Frontal cortex (tissue), 4 donors: ENCODE measurements around the gene TMEM33. TPM values are rescaled to one million over a fixed set of nuclear protein-coding genes. Genes with fewer than 3 reads are reported as not detected.
"Not testable (repeated sequence)": the region's sequence is repeated elsewhere in the genome, so short reads cannot be mapped to it uniquely, and the experiment has no call there.

Experiments
- DNase-seq, 2 donors: peaks; one replicate each; pipeline ENCODE4 v3.0.0; 2012; ENCODE audit warnings: low spot score in 2 of 2
- FAIRE-seq: peaks from 2 replicates; lab custom pipeline; 2012; peaks lifted over from hg19 to GRCh38; lab: Jason Lieb, UNC
- total RNA-seq: library from RNA; depleted of rRNA; stranded (reverse); fragments of >200 nt; gene quantifications from one replicate; pipeline ENCODE4 v1.2.3, GENCODE V29; 2014
- donor health status: control.
- donor health status: control.
- donor health status: control.

TMEM33 gene, protein sequence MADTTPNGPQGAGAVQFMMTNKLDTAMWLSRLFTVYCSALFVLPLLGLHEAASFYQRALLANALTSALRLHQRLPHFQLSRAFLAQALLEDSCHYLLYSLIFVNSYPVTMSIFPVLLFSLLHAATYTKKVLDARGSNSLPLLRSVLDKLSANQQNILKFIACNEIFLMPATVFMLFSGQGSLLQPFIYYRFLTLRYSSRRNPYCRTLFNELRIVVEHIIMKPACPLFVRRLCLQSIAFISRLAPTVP
- 56.3 TPM for total RNA-seq

DNA sequence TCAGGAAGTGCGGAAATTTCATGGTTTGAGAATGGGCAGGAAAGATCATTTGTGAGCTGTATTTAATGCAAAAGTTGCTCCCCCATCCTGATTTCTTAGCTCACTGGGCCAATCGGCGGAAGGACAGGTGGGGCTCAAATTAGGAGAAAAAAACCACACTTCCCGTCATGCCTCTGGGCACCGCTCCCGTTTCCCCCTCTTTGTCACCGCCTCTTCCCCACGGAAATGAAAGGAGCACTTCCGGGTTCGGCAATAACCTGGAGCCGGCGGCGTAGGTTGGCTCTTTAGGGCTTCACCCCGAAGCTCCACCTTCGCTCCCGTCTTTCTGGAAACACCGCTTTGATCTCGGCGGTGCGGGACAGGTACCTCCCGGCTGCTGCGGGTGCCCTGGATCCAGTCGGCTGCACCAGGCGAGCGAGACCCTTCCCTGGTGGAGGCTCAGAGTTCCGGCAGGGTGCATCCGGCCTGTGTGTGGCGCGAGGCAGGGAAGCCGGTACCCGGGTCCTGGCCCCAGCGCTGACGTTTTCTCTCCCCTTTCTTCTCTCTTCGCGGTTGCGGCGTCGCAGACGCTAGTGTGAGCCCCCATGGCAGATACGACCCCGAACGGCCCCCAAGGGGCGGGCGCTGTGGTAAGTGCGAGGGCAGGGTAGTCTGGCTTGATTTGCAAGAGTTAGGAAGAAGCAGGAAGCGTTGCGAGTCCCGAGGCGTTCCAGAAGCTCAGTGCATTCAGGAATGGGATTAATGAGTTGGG, at the start of gene TMEM33:
Gene TMEM33, plus strand, starts transcription at position 529 of the 751 bp plus-strand sequence. Its CDS starts 56 bp downstream, at position 585.
- DNase-seq = peak; percentile 63 to 86
- no peak for FAIRE-seq

DNA sequence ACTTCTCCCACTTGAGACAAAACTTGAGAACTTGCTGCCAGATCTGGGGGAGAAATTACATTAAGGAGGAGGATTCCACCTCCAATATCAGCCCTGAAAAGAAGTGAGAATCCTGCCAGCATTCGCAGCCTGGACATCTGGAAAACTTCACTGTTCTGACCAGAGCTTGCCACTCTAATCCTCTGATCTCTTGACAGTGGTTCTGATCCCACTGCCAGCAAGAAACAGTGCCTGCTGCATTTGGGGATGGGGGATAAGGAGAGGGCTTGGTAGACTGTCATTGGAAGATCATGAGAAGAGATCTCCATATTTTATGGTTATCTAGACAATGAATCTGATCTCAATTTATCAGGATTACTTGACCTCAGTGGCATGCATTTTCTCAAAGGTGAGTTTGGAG, 49.8 kb upstream of the TMEM33 start:
- DNase-seq = no peak
- no peak for FAIRE-seq

DNA sequence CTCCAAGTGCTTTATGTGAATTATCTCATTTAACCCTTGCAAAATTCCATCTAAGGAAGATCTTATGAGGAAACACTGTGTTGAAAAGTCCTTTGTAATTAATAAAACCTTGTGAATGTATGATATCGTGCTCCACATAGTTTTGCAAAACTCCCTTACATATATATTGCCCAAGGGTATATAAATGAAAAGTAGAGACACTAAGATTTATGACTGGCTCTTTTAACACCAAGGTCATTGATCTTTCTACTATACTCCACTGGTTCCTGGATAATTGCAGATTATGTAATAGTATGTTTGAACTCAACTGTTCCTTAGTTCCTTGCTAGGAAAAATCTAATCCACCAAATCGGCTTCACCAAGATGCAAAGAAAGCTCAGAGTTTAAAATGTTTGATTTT, 48.0 kb upstream of the TMEM33 start:
- DNase-seq (no peak), FAIRE-seq (no peak)

DNA sequence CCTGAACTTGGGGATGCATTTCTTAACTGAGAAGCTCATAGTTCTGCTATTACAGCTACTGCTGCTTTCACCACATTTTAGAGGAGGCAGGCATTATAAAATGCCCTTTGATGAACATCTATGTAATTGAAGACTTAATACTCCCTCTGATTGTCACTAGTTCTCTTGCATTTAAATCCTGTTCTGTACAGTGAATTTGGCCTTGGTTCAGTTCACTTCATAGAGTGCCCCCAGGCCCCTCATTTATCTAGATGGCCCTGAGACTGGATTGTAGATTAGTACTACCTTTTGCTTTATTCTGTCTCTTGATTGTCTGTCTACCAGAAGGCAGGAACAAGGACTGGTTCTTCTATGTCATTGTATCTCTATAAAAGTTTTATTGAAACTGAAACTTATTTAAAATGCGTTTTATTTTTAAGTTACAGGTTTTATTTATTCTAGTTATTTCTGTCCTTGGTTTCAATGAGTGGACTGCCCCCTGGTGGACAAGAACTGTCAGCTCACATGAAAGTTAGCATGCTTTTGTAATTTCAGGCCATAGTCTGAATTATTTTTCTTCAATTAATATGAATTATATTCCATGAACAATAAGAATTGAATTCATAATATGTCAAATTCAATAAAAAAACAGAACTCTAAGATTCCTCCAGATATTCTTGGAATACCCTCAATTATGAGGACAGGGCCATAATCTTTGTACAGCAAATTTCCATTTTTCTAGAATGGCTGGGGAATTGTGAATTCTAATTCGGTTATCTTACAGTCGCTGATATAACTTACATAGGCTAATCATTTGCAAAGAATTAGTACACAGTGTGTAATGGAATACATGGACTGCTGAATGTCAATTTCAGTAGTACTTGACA, 47.2 kb upstream of the TMEM33 start:
- DNase-seq (peak in 1 of 2 donors; percentile 17), FAIRE-seq (peak; percentile 93)

DNA sequence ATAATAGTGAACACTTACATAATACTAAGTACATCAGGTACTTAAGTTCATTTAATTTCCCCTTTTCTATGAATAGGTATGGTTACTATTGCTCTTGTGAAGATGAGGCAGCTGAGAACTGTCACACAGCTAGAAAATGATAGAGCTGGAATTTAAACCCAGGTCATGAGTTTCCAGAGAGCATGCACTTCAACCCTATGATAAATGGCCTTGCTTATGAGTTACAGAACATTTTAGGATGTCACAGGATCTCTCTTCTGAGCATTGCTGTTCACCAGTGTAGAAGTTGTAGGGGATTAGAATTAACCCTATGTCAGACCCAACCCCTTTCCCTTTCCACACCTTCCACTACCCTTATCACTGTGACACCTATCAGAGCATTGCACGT, 46.5 kb upstream of the TMEM33 start:
- no peak for DNase-seq
- no peak for FAIRE-seq

DNA sequence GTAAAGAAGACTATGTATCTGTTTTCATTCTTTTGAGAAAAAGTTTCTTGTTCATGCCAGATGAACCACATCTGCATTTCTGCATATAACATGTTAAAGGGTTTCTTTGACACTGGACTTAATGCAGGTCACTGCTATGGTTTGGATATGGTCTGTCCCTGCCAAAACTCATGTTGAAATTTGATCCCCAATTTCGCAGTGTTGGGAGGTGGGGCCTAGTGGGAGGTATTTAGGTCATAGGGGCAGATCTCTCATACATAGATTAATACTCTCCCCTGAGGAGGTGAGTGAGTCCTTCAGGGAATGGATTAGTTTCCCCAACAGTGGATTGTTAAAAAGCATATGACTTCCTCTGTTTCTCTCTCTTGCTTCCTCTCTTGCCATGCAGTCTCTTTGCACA, 45.9 kb upstream of the TMEM33 start:
- DNase-seq (no peak), FAIRE-seq (no peak)

DNA sequence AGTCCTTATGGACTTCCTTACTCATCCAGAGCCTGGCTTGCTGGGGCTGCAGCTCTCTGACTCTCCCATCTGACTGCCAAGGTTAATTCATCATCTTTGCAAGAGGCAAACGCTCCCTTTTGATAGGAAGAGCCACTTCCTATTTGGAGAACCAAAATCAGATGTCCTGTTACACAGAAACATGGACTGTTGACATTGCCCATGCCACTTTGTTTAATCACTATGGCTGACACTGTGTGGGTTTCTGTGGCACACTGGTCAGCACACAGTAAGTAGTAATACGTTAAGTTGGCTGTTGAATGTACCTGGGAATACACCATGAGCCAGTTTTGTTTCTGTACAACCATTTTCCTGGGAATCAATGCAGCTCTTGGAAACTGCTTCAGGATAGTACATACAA, 45.1 kb upstream of the TMEM33 start:
- DNase-seq (no peak), FAIRE-seq (no peak)

DNA sequence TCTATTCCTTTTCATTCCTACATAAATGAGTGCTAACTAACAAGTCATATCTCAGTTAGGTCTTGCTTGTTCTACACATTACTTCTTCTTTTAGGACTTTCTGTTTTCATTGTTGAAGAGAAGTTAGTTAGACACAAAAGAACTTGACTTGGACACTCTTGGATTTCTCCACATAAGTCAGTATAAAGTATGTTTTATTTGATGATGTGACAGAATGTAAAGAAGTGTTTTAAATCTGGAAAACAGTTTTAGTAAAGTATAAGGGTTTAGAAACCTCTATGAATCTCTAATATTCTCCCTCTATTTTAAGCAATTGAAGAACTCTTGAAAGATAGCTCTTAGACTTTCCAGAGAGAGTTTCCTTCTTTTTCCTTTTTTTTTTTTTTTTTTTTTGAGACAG, 38.6 kb upstream of the TMEM33 start:
- FAIRE-seq = no peak
- DNase-seq = no peak

DNA sequence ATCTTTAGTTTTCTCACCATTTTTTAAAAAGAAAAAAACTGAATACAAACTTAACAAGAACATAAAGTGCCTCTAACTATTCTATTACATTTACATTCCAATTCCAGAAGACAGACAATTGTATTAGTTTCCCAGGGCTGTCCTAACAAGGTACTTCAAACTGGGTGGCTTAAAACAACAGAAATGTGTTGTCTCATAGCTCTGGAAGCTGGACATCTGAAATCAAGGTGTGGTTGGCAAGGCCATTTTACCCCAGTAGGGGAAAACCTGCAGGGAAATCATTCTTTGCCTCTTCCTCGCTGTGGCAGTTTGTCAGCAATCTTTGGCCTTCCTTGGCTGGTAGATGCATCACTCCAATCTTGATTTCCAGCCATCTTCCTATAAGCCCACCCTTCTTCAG, 37.5 kb upstream of the TMEM33 start:
- DNase-seq (no peak), FAIRE-seq (no peak)

DNA sequence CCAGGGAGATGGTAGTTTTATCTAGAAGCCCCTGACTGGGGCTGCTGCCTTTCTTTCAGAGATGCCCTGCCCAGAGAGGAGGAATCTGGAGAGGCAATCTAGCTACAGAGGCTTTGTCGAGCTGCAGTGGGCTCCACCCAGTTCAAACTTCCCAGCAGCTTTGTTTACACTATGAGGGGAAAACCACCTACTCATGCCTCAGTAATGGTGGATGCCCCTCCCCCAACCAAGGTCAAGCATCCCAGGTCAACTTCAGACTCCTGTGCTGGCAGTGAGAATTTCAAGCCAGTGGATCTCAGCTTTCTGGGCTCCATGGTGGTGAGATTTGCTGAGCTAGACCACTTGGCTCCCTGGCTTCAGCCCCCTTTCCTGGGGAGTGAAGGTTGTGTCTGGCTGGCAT, 26.1 kb upstream of the TMEM33 start:
- not testable (repeated sequence) for FAIRE-seq

DNA sequence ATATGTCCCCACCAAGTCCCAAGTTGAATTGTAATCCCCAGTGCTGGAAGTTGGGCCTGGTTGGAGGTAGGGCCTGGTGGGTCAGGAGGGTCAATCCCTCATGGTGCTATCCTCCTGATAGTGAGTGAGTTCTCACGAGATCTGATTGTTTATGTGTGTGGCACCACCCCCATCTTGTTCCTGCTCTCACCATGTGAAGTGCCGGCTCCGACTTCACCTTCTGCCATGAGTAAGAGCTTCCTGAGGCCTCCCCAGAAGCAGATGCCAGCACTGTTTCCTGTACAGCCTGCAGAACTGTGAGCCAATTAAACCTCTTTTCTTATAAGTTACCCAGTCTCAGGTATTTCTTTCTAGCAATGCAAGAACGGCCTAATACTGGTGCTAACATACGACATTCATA, 22.7 kb upstream of the TMEM33 start:
- FAIRE-seq (no peak), DNase-seq (no peak)

More for the DNA sequence above, 26.1 kb upstream of the TMEM33 start:
- not testable (repeated sequence) for DNase-seq

DNA sequence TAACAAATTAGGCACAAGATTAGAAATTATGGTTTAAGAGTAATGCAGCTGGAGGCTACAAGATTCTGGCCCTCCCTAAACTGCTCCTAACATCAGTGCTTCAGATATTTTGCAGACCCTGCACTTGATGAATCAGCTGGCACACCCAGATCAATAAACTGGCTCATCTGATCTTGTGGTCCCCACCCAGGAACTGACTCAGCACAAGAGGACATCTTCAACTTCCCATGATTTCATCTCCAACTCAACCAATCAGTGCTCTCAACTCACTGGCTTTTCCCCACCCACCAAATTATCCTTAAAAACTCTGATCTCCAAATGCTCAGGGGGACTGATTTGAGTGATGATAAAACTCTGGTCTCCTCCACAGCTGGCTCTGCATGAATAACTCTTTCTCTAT, 21.7 kb upstream of the TMEM33 start:
- FAIRE-seq = no peak

DNA sequence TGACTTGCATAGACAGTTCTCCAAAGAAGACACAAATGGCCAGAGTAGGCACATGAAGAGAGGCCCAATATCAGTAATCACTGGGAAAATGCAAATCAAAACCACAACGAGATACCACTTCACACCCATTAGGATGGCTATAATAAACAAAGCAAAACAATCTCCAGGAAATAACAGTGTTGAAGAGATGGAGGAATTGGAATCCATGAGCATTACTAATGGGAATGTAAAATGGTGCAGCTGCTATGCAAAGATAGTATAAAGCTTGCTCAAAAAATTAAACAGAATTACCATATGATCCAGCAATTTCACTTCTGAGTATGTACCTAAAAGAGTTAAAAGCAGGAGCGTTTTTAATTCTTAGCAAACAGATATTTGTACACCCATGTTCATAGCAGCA, 17.0 kb upstream of the TMEM33 start:
- DNase-seq = no peak
- no peak for FAIRE-seq

More for the DNA sequence above, 21.7 kb upstream of the TMEM33 start:
- DNase-seq = no peak

DNA sequence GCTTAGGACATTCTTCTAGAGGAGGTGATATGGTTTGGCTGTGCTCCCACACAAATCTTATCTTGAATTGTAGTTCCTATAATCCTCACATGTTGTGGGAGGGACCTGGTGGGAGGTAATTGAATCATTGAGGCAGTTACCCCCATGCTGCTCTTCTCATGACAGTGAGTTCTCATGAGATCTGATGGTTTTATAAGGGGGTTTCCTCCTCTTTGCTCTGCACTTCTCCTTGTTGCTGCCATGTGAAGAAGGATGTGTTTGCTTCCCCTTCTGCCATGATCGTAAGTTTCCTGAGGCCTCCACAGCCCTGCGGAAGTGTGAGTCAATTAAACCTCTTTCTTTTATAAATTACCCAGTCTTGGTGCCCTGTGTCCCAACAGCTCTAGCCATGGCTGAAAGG, 14.8 kb upstream of the TMEM33 start:
- not testable (repeated sequence) for DNase-seq, FAIRE-seq

DNA sequence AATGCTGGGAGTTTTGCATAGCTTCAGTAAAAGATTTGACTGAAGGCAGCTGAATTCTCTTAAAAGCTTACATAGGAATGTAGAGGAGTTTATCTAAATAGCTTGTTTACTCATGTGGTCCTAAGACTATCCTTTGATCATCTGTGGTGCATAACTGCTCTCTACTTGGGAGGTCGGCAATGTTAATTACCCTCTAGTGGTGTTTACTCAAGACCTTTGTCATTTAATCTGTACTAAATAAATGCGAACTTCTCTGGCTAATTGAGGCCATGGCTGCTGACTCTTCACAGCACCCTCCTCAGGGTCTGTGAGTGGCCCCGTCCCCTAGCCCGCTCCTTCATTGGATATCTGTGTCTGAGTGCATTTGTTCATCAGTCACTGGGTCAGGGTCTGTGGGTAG, 13.8 kb upstream of the TMEM33 start:
- FAIRE-seq = no peak
- DNase-seq = no peak

DNA sequence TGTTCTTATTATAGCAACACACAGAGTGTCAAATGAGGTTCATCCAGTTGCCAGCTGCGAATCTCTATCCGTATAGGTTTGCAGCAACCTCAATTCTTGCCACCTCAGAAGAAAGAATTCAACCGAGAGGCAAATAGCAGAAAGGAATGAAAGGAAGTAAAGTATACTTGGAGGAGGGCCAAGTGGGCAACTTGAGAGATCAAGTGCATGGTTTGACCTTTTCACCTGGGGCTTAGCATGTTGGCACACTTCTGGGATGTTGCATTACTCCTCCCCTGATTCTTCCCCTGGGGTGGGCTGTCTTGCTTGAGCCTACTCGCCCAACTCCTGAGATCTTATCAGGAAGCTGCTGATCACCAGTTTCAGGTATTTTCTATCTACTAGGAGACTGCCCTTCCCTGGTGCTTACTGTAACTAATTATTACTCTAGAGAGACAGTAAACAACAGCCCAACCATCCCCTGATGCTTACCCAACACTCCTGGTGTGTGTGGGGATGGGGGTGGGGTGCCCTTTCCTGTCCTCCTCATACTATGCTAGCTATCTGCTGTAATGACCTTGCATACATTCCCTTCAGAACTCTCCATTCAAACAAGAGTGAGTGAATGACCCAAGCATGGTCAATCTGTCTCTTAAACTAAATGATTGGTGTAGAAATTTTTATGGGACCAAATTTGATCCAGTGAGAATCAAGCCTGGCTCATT, 7.3 kb upstream of the TMEM33 start:
- FAIRE-seq (no peak), DNase-seq (no peak)

DNA sequence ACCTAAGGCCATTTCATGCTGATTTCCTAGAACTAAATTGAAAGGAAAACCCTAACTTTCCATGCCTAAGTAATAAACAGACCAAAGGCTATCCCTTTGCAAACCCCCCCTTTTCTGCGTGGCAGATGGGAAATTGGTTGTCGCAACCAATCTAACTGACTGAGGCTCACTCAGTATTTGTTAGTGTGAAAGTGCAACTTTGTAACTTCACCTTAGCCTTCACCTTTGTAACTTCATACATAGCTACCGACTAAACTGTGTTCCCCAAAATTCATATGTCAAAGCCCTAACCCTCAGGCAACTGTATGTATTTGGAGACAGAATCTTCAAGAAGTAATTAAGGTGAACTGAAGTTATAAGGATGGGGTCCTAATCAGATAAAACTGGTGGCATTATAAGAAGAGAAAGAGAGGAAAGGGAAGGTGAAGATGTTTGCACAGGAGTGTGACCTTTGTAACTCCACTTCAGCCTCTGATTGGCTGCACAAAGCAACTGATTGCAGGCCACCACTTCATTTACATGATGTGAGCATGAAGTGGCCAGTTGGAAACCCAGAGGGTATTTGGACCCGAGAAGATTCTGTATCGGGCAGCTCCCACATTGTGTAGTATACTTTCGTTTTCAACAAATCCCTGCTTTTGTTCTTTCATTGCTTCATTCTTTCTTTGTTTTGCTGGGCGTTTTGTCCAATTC, 4.9 kb upstream of the TMEM33 start:
- no peak for FAIRE-seq
- DNase-seq = no peak

DNA sequence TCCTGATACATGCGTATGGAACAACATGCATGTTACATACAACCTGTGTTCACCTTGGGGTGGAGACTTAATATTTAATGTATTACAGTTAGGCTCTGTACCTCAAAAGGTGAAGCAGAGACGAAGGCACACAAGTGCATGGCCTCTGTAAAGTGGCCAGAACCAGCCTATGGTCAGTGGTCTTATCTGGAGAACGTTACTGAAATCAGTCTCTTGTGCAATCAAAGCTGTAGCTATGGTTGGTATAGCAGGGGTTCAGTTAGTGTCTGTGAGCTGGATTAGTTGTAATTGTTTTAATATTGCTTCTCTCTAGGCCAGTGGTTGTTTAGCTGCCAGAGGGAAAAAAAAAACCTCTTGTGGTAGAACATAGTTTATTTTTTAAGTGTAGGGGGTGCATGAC, 2.2 kb upstream of the TMEM33 start:
- FAIRE-seq = no peak
- DNase-seq = no peak

DNA sequence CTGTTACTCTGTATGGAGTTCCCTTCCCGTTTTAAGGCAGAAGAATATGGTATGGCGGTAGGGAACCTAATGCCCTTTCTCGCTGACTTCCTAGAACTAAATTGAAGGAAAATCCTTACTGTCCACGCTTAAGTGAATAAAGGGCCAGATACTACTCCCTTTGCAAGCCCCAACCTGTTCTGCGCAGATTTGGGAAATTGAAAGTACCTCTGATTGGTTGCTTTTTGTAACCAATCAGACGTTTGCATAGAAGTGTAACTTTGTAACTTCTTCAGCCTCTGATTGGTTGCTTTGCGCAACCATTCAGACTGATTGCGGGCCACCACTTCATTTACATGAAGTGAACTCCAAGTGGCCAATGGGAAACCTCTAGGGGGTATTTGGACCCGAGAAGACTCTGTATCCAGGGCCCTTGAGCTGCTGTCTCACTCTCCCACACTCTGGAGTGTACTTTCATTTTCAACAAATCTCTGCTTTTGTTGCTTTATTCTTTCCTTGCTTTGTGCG, 1.2 kb upstream of the TMEM33 start:
- no peak for DNase-seq
- no peak for FAIRE-seq
